Islet of Langerhans (tissue), 1 donor: ENCODE results near the gene CKS1B.

Experiments
- FAIRE-seq: peaks from one replicate; lab custom pipeline; 2011; peaks lifted over from hg19 to GRCh38; lab: Jason Lieb, UNC

CKS1B gene

DNA sequence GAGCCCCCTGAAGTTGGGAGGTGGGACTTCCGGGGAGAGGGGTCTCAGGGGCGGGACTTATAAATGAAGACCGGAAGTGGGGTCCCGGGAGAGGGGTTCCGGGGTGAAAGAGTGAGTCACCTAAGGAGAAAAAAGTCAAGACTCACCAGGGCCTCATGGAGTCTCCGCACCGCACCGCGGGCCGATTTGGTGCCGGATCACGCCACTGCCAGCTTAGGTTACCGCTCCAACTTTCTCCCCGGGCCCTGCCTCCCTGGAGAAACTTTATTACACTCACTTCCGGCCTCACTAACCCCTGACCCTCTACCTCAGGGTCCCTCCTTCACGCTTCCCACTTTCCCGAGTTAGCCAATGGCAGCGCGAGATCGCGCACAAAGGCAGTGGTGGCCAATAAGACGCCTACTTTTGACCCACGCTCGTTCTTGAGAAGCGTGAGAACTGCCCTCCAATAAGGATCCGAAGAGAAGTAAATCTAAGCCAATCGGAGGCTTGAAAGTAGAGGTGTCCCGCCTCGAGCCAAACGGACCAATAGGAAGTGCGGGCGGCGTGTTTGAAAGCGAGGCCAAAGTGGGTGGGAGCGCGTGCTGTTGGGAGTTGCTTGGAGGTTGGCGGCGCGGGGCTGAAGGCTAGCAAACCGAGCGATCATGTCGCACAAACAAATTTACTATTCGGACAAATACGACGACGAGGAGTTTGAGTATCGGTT lies at the start of gene CKS1B:
Gene CKS1B (plus strand): TSS at position 580 of the 706 bp plus-strand sequence. CDS start 65 bp downstream, at position 645.
- peak; percentile 94 for FAIRE-seq

DNA sequence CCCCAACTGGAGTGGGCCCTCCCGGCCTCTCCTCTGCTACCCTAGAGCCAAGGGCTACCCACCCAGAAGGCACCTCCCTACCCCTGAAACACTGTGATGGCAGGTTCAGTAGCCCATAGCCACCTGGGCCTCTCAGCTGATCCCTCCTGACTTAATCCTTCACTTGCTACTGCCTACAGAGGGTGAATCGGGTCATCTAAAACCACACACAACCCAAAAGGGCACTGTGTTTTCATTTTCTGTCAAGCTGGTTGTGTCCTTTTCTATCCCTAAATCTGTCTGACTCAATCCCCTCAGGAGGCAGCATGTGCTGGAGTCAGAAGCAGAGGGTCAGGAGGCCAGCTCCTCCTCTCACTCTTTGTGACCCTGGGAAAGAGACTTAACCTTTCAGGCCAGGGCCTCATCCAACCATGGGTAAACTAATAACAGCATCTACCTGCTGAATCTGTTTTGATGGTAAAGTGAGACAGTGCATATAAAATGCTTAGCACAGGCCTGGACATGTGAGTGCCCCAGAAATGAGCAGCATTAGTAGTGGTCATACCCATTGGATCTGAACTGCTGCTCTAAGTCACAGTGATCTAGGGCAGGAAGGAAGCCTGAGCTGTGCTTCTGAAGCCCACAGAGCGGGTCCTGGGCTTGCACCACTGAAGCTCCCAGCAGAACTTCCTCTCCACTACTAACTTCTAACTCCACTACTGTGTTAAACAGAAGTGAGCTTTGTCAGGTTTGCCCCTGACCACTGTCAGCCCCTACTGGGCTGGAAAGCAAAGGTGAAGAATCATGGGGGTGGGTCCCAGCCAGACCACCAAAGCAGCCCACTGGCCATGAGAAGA lies 48.9 kb upstream of the CKS1B start:
- FAIRE-seq, result no peak

DNA sequence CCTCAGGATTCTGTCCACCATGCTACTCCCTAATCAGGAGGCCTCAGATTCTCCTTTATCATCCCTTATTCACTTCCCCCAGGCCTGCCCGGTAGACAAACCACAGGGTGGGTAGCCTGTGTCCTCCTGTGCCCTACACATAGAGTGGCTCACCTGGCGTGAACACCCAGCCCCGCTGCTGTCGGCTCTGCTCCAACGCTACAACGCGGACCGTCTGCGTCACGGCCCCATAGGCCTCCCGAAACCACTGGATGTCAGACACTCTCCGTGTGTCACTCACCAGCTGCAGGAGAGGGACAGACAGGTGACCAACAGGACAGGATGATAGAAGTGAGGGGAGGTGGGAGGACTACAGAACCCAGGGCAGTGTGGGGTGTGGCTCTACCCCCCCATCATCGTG lies 48.3 kb upstream of the CKS1B start:
- no peak for FAIRE-seq

DNA sequence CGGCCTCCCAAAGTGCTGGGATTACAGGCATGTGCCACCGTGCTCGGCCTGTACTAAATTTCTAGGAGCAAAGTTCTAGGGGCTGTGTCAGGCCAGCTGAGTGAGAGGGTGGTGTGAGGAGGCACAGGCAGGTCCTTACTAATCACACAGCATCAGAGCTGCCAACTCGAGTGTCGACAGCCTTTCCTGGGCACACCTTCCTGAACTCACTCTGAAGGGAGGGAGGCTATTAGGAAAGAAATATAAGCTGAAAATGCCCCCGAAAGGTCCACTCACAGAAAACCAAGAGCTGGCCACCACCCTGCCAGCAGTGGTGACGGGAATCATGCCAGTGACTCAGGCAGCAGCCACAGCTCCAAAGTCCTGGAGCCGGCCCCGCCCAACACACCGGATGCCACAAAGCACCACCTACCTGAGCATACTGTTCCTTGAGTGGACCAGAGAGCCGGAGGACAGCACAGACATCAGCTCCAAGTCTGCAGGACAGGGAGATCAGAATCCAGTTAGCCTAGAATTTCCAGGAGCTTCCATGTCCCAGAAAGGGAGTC lies 42.5 kb upstream of the CKS1B start:
- FAIRE-seq, result no peak

DNA sequence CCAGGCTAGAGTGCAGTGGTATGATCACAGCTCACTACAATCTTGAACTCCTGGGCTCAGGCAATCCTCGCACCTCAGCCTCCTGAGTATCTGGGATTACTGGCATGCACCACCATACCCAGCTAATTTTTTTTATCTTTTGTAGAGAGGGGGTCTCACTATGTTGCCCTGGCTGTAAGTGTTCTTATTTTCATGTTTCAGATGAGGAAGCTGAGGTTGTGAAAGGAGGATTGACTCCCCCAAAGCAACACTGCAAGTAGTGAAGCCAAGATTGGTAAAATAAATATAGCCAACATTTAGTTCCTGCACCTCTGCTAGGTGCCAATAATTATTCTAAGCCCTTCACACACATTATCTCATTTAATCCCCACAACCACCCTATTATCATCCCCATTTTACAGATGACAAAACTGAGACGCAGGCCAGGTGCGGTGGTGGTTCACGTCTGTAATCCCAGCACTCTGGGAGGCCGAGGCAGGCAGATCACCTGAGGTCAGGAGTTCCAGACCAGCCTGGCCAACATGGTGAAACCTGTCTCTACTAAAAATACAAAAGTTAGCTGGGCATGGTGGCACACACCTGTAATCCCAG lies 40.0 kb upstream of the CKS1B start:
- no peak for FAIRE-seq

DNA sequence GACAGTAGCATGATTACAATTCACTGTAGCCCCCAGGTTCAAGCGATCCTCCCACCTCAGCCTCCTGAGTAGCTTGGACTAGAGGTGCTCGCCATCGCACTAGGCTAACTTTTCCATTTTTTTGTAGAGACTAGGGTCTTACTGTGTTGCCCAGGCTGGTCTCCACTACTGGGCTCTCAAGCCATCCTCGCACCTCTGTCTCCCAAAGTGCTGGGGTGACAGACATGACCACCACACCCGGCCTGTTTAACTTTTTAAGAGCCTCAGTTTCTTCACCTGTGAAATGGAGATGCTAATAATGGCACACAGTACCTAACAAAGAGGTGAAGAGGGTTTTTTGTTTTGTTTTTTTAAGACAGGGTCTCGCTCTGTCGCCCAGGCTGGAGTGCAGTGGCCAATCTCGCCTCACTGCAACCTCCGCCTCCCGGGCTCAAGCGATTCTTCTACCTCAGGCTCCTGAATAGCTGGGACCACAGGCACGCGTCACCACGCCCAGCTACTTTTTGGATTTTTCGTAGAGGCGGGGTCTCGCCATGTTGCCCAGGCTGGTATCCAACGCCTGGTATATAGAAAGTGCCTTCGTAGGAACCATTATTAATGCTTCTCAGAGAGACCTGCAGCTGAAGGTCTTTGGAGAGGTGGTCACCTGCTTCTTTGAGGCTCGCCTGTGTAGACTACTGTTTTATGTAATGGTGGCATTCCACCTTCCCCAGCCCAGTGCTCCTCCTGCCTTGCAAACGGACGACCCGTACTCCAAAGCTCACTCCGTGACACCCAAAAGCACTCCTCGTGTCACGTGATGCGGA lies 38.5 kb upstream of the CKS1B start:
- FAIRE-seq, result no peak

DNA sequence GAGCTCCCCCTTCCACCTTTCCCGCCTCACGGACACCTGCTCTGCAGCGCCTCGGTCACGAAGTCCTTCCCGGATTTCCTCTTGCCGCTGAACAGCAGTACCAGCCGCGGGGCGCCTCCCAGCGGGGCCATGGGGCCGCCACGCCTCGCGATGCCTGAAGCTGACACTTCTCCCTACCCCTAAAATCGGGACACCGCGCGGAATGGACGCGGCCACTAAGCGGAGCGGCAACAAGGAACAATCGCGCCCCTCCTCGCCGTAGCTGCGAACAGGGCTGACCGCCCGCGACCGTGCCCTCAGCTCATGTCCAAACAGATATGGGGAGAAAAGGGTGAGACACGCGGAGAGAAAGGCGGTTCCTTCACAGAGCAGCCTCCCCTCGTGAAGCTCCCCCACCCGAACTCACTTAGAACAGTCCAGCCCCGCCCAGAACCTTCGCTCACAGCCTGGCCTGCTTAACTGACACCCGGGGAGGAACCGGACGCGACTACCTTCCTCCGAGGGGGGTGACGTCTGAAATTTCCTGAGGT lies 37.9 kb upstream of the CKS1B start, which contains the start of gene PMVK:
Gene PMVK (minus strand): TSS at position 165 of the 530 bp plus-strand sequence. CDS start 34 bp downstream, at position 131.
- no peak for FAIRE-seq

DNA sequence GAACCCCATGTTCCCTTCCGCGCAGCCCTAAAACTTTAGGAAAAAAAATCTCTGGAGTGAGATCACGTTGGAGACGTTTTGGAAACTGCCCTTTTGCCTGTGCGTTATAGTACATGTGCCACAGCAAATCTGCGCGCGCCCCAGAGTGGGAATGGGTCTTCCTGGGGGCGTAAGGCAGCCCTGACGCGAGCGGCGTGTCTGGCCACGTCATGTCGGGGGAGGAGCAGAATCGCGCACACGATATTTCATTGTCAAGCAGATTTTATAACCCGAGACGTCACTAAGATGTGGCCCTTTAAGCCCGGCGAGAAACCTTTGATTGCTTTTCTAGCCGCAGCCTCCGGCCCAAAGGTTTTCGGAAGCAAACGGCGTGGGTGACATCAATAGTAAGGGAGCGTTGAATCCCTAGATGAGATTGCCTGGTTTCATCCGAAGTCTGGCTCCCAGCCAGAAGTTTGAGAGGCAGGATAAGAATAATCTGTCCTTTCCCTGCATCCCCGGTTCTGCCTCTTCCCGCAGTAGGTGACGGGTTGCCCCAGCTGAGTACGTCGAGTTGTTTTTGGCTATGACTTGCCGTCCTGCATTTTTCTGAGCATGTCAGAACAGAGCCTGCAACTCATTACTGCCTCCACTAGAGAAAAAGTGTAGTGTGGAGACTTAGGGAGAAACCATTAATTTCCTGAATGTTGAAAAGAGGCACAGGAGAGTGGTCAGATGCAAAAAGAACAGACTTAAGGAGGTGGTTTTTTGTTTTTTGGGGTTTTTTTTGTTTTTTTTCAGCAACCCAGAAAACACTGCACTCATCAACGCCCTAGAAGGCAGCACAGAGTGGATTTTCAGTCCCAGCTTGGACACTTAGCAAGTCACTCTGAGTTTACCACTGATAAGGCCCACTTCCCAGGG lies 37.1 kb upstream of the CKS1B start:
- no peak for FAIRE-seq

DNA sequence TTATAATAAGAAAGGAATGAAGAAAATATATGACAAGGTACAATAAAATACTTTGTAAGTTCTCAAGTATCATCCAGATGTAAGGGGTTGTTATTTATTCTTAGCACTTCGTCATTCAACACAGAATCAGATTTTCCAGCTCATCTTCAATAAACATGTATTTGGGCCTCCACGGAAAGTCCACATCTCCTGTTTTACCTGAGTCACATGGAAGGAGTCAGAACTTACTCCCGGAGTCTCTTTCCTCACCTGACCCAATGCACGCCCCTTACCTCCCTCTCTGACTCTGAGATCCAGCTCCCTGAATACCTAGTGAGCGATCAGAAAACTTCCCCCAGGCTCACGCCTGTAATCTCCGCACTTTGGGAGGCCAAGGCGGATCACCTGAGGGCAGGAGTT lies 36.5 kb upstream of the CKS1B start:
- FAIRE-seq, result no peak

DNA sequence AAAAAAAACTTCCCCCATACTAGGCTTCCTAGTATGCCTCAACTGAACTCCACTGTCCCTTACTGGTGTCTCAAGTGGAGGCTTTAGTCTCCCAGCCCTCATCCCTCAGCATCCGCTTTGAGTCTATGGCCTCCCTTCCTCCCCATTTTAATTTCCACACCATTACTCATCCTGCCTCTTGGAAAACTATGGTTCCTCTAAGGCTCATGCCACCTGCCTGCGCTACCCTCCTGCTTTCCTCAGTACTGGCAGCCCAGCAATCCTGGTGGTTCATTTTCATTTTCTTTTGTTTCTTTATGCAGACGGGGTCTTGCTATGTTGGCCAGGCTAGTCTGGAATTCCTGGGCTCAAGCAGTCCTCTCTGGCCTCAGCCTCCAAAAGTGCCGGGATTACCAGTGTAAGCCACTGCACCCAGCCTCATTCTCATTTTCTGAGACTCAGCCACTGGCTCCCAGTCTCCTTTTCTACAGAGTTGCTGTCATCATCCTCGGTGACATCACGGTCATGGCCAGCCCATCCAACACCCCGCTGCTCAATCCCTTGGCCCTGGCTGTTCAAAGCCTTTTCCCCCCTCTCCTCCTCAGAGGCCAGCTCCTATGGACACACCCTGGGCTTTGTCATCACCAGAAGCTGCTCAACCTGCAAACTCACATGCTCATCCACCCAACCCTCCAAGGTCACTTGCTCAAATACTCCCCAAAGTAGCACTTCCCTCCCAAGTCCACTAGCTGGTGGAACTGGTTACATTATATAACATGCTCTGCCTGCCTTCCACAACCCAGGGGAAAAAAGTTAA lies 35.7 kb upstream of the CKS1B start:
- FAIRE-seq, result no peak

DNA sequence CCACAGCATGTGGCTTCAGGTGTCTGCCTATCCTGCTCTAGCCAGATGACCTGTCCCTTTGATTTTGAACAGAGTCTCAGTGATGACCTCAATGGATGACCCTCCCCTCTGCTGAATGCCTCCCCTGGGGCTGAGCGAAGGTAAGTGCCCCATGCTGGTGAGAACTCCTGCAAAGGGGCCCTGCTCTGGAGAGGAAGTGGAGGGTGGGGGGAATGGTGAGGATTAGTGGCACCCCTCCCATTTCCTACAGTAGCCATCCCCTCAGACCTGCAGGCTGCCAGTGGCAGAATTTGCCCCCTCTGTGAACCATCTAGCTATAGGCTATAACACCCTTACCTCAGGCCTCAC lies 34.3 kb upstream of the CKS1B start:
- no peak for FAIRE-seq

DNA sequence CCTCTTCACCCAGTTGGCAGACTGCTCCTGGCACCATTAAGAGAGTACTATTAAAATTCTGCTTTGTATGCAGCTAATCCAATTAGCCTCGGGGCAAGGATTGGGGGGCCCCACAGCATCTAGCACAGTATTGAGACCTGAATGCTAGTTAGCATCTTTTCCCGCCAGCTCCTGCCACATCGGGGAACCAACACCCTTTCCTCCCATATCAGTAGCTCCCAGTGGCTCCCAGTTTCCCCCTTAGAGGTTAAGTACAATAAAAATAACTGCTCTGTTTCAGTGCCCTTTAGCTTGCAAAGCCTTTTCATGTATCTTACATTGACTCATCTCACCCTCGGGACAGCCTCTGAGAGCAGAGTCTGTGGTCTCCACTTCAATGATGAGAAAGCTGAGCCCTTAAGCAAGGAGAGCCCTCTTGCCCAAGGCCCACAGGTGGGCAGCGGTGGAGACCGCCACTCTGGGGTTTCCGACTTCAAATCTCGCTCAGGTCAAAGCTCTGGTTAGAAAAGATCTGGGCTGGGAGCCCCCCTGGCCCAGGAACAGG lies 33.8 kb upstream of the CKS1B start:
- FAIRE-seq, result no peak

DNA sequence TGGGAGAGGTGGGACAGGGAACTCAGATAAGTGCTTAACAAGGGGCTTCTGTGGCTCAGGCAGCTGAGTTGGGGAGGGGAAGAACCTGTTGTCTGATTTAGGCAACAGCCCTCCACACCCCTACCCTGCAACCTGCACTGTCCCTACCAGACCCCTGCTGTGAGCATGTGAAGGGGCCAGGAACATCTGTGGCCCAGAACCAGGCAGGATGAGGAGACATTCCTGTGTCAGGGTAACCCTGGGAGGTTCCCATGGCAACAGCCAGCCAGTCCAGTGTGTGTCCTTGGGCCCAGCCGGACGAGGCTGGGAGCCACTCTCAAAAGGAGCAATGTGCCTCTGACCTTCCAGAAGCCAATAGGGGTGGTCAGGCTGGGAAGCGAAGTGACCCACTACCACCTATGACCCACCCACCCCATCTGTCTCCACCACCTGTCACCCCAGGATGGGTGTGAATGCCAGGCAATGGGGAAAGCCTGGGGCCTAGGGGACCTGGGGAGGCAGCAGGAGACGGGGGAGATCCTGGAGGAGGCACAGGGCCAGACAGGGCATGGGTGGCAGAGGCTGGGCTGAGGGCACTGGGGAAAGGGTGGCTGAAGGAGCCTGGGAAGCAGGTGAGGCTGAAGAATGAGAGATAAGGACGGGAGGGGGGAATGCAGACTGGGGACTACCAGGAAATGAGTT lies 33.0 kb upstream of the CKS1B start:
- FAIRE-seq, result no peak

DNA sequence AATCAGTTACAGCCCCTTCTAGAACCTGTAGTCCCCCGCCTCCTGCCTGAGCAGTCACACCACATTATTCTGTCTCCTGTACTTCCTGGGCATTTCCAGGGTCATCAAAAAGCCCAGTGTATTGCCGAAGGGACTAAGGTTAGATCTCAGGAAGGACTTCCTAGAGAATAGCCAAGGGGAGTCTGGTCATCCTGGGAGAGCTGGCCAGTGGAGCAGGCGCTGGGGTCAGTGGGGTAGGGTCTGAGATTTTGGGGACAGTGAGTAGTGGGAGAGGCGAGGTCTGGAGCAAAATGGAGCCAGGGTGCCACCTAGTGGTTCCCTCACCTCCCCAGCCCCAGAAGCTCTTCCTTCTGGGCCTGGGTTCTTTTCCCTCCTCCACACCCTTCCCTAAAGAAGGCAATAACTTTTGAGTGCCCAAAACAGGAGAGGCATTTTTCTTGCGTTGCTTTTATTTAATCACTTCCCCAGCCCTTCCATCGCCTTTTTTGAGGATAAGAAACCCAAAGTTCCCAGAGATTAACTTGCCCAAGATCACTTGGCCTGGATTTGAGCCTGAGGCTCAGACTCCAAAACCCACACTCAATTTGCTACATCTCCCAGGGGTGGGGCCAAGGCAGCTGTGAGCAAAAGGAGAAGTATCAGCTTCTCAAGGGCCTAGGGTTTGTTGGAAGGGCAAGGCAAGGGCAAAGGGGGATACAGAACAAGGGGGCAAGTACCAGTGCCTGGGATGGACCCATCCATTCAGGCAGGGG lies 30.7 kb upstream of the CKS1B start:
- FAIRE-seq, result no peak

DNA sequence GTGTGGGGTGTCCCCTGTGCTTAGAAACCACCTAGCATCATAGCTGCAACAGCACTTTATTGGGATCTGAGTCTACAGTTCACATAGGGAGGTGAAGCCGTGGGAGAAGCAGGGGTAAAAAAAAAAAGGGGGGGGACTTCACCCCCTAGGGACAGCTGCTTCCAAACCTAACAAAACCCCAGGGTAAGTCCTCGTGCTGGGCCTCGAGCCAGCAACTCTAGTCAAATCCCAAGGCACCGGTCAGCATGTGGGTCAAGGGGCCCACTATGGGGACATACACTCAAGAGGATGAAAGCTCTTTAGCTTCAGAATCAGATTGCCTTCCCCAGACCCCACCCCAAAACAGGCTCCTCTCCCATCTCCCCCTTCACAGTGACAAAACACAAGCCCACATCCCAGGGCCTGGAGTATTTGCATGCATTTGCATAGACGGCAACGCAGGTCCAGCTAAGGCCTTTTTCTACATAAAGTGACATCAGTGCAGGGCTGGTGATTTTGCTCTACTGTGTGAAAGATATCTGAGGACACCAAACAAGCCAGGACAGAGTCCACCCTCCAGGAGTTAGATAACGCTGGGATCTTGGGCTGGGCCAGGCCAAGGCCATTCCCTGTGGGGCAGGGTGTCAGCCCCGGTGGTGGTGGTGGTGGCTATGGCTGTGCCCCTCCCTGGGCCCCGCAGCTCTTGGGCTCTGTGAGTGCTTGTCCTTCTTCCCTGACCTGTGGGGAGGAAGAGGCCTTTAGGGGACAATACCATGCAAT lies 29.9 kb upstream of the CKS1B start:
- FAIRE-seq, result no peak

DNA sequence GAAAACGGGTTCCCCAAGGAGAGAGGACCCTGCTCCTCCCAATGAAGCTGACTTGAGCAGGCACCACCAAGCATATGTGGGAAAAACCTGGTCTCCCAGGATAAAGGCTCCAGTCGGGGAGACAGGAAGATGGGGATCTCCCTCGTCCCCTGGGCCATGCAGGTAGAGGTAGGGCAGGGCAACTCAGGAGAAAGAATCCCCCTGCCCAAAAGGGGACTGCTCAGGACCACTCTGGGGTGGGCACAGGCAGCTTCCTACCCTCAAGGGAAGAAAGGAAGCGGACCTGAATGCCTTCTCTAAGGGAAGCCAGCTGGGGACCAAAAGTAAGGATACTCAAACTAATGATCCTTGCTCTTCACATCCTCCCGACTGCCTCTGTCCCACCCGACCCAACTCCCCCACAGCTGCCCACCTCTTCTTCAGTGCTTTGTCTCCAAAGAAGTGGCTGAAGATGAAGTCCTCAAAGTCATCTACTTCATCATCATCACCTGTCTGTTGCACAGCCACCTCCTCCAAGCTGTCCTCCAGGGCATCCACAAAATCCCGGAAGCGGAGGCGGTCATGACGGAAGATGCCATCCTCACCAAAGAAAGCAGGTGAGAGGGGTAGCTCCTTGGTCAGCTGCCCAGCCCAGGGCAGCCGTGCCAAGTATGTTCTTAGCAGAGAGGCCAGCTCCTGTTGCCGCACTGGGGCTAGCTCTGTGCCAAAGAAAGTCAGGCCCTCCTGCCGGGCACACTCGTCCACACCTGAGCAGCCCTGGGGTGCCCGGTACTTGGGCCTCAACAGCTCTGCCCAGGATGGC lies 29.1 kb upstream of the CKS1B start:
- no peak for FAIRE-seq
